Panc1 (cell line): Measurements from ENCODE around the gene HS1BP3.

Experiments used
- POLR2AphosphoS5 ChIP-seq: IDR thresholded peaks from 2 replicates; pipeline ENCODE4 v1.6.1; 2012; ENCODE audit warnings: mild to moderate bottlenecking, low read depth, low read length, moderate library complexity
- SIN3A ChIP-seq: IDR thresholded peaks from 2 replicates; pipeline ENCODE4 v1.6.1; 2012; ENCODE audit warnings: low read depth, mild to moderate bottlenecking, low read length, moderate library complexity, borderline replicate concordance; ENCODE audit not compliant: insufficient read depth
- TF ChIP-seq, protein P1 (sequence below), 2 experiments: IDR thresholded peaks; 2 replicates each; pipeline ENCODE4 v1.6.1; 2011 to 2012; ENCODE audit warnings: low read depth in 2 of 2, control low read depth in 1 of 2, low read length in 1 of 2, mild to moderate bottlenecking in 1 of 2, moderate library complexity in 1 of 2; ENCODE audit not compliant: insufficient read depth in 1 of 2
- TF ChIP-seq, protein P2 (sequence below): fragments of 450-650 bp; IDR thresholded peaks from 2 replicates; pipeline ENCODE4 v1.5.1; 2017; ENCODE audit warnings: mild to moderate bottlenecking

DNA sequence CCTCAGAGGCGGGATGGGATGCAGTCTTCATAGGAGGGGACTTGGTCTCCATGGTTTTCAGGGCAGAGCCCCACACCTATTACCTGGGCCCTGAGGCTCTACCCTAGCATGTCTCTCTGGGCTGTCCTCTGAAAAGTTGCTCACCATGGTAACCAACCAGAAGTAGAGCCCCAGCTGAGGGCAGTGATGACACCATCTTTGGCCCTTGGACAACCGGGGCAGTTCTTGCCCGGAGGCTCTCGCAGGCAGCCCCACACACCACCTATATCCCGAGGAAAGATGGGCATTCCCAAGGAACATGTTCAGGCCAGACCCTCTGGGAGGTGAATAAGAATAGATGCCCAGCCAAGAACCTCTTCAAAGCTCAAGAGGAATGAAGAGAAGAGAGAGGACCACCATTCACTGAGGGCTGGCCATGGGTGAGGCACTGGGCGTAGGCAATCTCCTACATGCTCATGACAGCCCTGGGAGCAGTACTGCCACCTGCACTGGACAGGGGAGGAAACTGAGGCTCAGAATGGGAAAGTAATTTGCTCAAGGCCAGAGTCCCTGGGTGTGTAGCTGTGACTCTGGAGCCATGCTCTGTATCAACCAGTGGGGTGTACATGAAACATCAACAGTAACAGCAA, 72.5 kb downstream of the HS1BP3 start:
- TF ChIP-seq, protein P1, sequence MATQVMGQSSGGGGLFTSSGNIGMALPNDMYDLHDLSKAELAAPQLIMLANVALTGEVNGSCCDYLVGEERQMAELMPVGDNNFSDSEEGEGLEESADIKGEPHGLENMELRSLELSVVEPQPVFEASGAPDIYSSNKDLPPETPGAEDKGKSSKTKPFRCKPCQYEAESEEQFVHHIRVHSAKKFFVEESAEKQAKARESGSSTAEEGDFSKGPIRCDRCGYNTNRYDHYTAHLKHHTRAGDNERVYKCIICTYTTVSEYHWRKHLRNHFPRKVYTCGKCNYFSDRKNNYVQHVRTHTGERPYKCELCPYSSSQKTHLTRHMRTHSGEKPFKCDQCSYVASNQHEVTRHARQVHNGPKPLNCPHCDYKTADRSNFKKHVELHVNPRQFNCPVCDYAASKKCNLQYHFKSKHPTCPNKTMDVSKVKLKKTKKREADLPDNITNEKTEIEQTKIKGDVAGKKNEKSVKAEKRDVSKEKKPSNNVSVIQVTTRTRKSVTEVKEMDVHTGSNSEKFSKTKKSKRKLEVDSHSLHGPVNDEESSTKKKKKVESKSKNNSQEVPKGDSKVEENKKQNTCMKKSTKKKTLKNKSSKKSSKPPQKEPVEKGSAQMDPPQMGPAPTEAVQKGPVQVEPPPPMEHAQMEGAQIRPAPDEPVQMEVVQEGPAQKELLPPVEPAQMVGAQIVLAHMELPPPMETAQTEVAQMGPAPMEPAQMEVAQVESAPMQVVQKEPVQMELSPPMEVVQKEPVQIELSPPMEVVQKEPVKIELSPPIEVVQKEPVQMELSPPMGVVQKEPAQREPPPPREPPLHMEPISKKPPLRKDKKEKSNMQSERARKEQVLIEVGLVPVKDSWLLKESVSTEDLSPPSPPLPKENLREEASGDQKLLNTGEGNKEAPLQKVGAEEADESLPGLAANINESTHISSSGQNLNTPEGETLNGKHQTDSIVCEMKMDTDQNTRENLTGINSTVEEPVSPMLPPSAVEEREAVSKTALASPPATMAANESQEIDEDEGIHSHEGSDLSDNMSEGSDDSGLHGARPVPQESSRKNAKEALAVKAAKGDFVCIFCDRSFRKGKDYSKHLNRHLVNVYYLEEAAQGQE (IDR thresholded peaks at IDR 0.05; ENCODE audit: insufficient read depth in 1 of 2, low read depth in 2 of 2, low read length in 1 of 2): no peak
- TF ChIP-seq, protein P2, sequence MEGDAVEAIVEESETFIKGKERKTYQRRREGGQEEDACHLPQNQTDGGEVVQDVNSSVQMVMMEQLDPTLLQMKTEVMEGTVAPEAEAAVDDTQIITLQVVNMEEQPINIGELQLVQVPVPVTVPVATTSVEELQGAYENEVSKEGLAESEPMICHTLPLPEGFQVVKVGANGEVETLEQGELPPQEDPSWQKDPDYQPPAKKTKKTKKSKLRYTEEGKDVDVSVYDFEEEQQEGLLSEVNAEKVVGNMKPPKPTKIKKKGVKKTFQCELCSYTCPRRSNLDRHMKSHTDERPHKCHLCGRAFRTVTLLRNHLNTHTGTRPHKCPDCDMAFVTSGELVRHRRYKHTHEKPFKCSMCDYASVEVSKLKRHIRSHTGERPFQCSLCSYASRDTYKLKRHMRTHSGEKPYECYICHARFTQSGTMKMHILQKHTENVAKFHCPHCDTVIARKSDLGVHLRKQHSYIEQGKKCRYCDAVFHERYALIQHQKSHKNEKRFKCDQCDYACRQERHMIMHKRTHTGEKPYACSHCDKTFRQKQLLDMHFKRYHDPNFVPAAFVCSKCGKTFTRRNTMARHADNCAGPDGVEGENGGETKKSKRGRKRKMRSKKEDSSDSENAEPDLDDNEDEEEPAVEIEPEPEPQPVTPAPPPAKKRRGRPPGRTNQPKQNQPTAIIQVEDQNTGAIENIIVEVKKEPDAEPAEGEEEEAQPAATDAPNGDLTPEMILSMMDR: no peak
- TF ChIP-seq SIN3A (no peak), POLR2AphosphoS5 (no peak)
